GM12878 (cell line): ENCODE measurements around the gene CLASP1. TPM values are rescaled to one million over a fixed set of nuclear protein-coding genes. Genes with fewer than 3 reads are reported as not detected.

Source experiments
- ATAC-seq: fragments of 200-7000 bp; cut with Tn5 transposase; 3 replicates; pipeline ENCODE4 v1.9.1; 2020; ENCODE audit warnings: mild to moderate bottlenecking, moderate library complexity
- BruUV-seq: library from RNA; stranded (reverse); fragments of 400-500 nt; replicated peaks from 2 replicates; lab custom pipeline; 2021; lab: Mats Ljungman, UMichigan
- CTCF ChIA-PET: fragments of 300-600 bp; sonication (Branson Sonifier 250); formaldehyde crosslinking; extraction: SDS; loops from one replicate; lab custom pipeline; 2021; ENCODE audit warnings: inconsistent platforms; lab: Yijun Ruan, JAX
- POLR2A ChIA-PET: fragments of 350-600 bp; formaldehyde crosslinking; extraction: SDS; loops from one replicate; lab custom pipeline; 2021; ENCODE audit warnings: inconsistent platforms; lab: Charles Lee
- RAD21 ChIA-PET: fragments of 300-600 bp; sonication (Branson Sonifier 250); formaldehyde crosslinking; loops from one replicate; lab custom pipeline; 2023; ENCODE audit warnings: antibody characterized with exemption; ENCODE audit not compliant: unreplicated experiment; lab: Charles Lee
- SMC1A ChIA-PET: fragments of 300-600 bp; sonication (Branson Sonifier 250); formaldehyde crosslinking; loops from one replicate; lab custom pipeline; 2023; ENCODE audit not compliant: unreplicated experiment, uncharacterized antibody; lab: Charles Lee
- DNase-seq: peaks from one replicate; pipeline ENCODE4 v3.0.0-alpha.2; 2011; ENCODE audit warnings: low read depth, low spot score
- FAIRE-seq: peaks from 3 replicates; lab custom pipeline; 2011; peaks lifted over from hg19 to GRCh38; lab: Jason Lieb, UNC
- H2AFZ ChIP-seq: 2 replicates; pipeline ENCODE4 v1.6.0; 2011; ENCODE audit warnings: low read depth, low read length, control low read depth; ENCODE audit not compliant: control insufficient read depth
- H3K27ac ChIP-seq: 2 replicates; pipeline ENCODE4 v1.5.1; 2011; ENCODE audit warnings: control low read depth; ENCODE audit not compliant: control insufficient read depth, insufficient read depth
- H3K27me3 ChIP-seq, 2 experiments: replicated peaks in 1 of 2; 2 replicates each; pipeline versions ENCODE4 v1.6.0 to v1.6.1; 2011; ENCODE audit warnings: low read length in 1 of 2; ENCODE audit not compliant: control insufficient read depth in 2 of 2, insufficient read depth in 2 of 2
- H3K36me3 ChIP-seq, 2 experiments: 2 replicates each; pipeline ENCODE4 v1.5.1; 2011; ENCODE audit warnings: low read length in 1 of 2; ENCODE audit not compliant: control insufficient read depth in 2 of 2, insufficient read depth in 2 of 2
- H3K4me1 ChIP-seq: 2 replicates; pipeline ENCODE4 v1.6.1; 2011; ENCODE audit warnings: mild to moderate bottlenecking, low read length, moderate library complexity, mixed read lengths; ENCODE audit not compliant: control insufficient read depth, insufficient read depth
- H3K4me2 ChIP-seq: 2 replicates; pipeline ENCODE4 v1.6.0; 2011; ENCODE audit warnings: control low read depth; ENCODE audit not compliant: control insufficient read depth, insufficient read depth
- H3K4me3 ChIP-seq: fragments of 200-600 bp; sonication (generic); 2 replicates; pipeline ENCODE4 v1.5.1; 2016
- H3K79me2 ChIP-seq: 2 replicates; pipeline ENCODE4 v1.6.0; 2011; ENCODE audit warnings: low read length; ENCODE audit not compliant: control insufficient read depth, insufficient read depth
- H3K9ac ChIP-seq: 2 replicates; pipeline ENCODE4 v1.8.0; 2011; ENCODE audit warnings: low read length, control low read depth, mixed read lengths; ENCODE audit not compliant: control insufficient read depth, insufficient read depth
- H3K9me3 ChIP-seq: replicated peaks from 3 replicates; pipeline ENCODE4 v1.5.1; 2011; ENCODE audit warnings: mild to moderate bottlenecking, low read length; ENCODE audit not compliant: control insufficient read depth, insufficient read depth
- H4K20me1 ChIP-seq: 2 replicates; pipeline ENCODE4 v1.6.0; 2011; ENCODE audit not compliant: control insufficient read depth, insufficient read depth
- BCL3 ChIP-seq: IDR thresholded peaks from 2 replicates; pipeline ENCODE4 v1.6.1; 2011; ENCODE audit warnings: borderline replicate concordance, low read depth, mild to moderate bottlenecking, moderate library complexity, low read length; ENCODE audit not compliant: insufficient read depth, poor library complexity, severe bottlenecking
- E2F4 ChIP-seq: IDR thresholded peaks from 2 replicates; pipeline ENCODE4 v1.6.1; 2012; ENCODE audit warnings: low read depth, low read length, improper control_type of control experiment
- E4F1 ChIP-seq: fragments of 450-650 bp; IDR thresholded peaks from 2 replicates; pipeline ENCODE4 v1.6.1; 2018; ENCODE audit warnings: borderline replicate concordance, mild to moderate bottlenecking; ENCODE audit not compliant: partially characterized antibody
- HDAC6 ChIP-seq: fragments of 200-600 bp; sonication (generic); IDR thresholded peaks from one replicate; pipeline ENCODE4 v1.8.0; 2017; ENCODE audit warnings: antibody characterized with exemption; ENCODE audit not compliant: unreplicated experiment
- IKZF1 ChIP-seq: fragments of 450-650 bp; conservative IDR thresholded peaks from 2 replicates; pipeline ENCODE4 v1.6.1; 2017; ENCODE audit warnings: antibody characterized with exemption, mild to moderate bottlenecking
- MEF2A ChIP-seq: IDR thresholded peaks from 2 replicates; pipeline ENCODE4 v1.6.1; 2011; ENCODE audit warnings: low read depth, mild to moderate bottlenecking, low read length, moderate library complexity; ENCODE audit not compliant: insufficient read depth
- NKRF ChIP-seq: fragments of 450-650 bp; conservative IDR thresholded peaks from 2 replicates; pipeline ENCODE4 v1.6.1; 2017; ENCODE audit warnings: mild to moderate bottlenecking, moderate library complexity
- NR2F1 ChIP-seq: fragments of 450-650 bp; conservative IDR thresholded peaks from 2 replicates; pipeline ENCODE4 v1.6.1; 2017; ENCODE audit warnings: mild to moderate bottlenecking
- POLR2AphosphoS5 ChIP-seq: IDR thresholded peaks from 2 replicates; pipeline ENCODE4 v1.6.1; 2011; ENCODE audit warnings: mild to moderate bottlenecking, low read length, inconsistent platforms
- RELA ChIP-seq: fragments of 450-650 bp; IDR thresholded peaks from 2 replicates; pipeline ENCODE4 v1.8.0; 2014; ENCODE audit warnings: borderline replicate concordance; ENCODE audit not compliant: partially characterized antibody
- SIN3A ChIP-seq: IDR thresholded peaks from 2 replicates; pipeline ENCODE4 v1.6.1; 2012; ENCODE audit warnings: low read depth, low read length, improper control_type of control experiment
- SREBF1 ChIP-seq: IDR thresholded peaks from 2 replicates; pipeline ENCODE4 v1.6.1; 2012; ENCODE audit warnings: mild to moderate bottlenecking, low read length
- TBL1XR1 ChIP-seq: IDR thresholded peaks from 2 replicates; pipeline ENCODE4 v1.6.1; 2012; ENCODE audit warnings: low read depth, low read length, improper control_type of control experiment
- TCF12 ChIP-seq: IDR thresholded peaks from 2 replicates; pipeline ENCODE4 v1.6.1; 2011; ENCODE audit warnings: low read depth, mild to moderate bottlenecking, low read length
- WGBS: methylation state at CpG from one replicate; pipeline ENCODE4 v1.1.6; 2016; ENCODE audit warnings: low lambda C conversion rate; ENCODE audit not compliant: insufficient replicate concordance, insufficient coverage; ENCODE audit errors: missing lambda C conversion rate; 5-methylcytosine and 5-hydroxymethylcytosine counted together
- in situ Hi-C: fragments of 300-500 bp; cut with MboI; formaldehyde crosslinking; loops from 9 replicates; pipeline ENCODE4 v1.14.3; 2018; ENCODE audit warnings: mixed read lengths
- intact Hi-C: fragments of 100-400 bp; cut with micrococcal nuclease; formaldehyde crosslinking; loops from one replicate; pipeline ENCODE4 v1.14.2; 2022; ENCODE audit not compliant: unreplicated experiment
- polyA plus RNA-seq, 11 experiments: library from polyadenylated mRNA; depleted of rRNA in 4 of 11; unstranded in 6 of 11; stranded (reverse) in 5 of 11; fragments of >200 nt; fragmentation: Nextera tagmentation in 4 of 11; fragmentation: Illumina TruSeq in 1 of 11; extraction: Ambion mirVana in 4 of 11; extraction: Trizol in 1 of 11; gene quantifications; 1 replicate in 1 of 11; 2 replicates in 10 of 11; pipeline versions ENCODE4 v1.2.1 to v1.2.3, GENCODE V29; 2011 to 2016; ENCODE audit warnings: inconsistent platforms in 2 of 11, missing spikeins in 2 of 11, low read depth in 1 of 11
- total RNA-seq, 4 experiments: library from RNA; depleted of rRNA in 3 of 4; stranded (reverse); fragments of >200 nt in 3 of 4; fragmentation: Illumina TruSeq in 1 of 4; extraction: Trizol in 1 of 4; gene quantifications; 2 replicates each; pipeline versions ENCODE4 v1.2.1 to v1.2.3, GENCODE V29; 2013 to 2021

CLASP1 gene
- total and polyA plus RNA-seq, 10 of the 15 experiments (the other 5 are each of a cell fraction or from before 2014, with no cell fraction given) = 1.4 to 62.4 (median 32.9) TPM

- ATAC-seq (peak; percentile 52), FAIRE-seq (no peak), DNase-seq (no peak)
- RAD21 ChIA-PET = interaction anchor here (0.7 to 2.7 kb wide), 14 partner anchors 14 to 119 kb away, joined by 3 to 30 read pairs (median 4); partner anchors contain the start of gene RNU4ATAC
- intact Hi-C loops = loop anchor here (1.0 to 5.0 kb wide), 4 partner anchors 50 to 117 kb away; partner anchors contain the start of gene NIFK
- H3K9me3 ChIP-seq = no peaks in the 10 kb centered on the region
- peak overlapping the region; percentile 77 for H2AFZ ChIP-seq
- BruUV-seq = TSS peak; percentile 76
- CTCF ChIA-PET = interaction anchor here (0.9 to 3.9 kb wide), 8 partner anchors 14 to 117 kb away, joined by 3 to 18 read pairs (median 4); partner anchors contain the start of gene RNU4ATAC
- peak overlapping the region; percentile 98 for H3K4me3 ChIP-seq
- peaks cover 87% of the 10 kb centered on the region for H3K79me2 ChIP-seq
- H3K27ac ChIP-seq = peak overlapping the region; percentile 95
- H3K27me3 ChIP-seq = no peaks in the 10 kb centered on the region
- SMC1A ChIA-PET = interaction anchor here (0.6 to 2.4 kb wide), 20 partner anchors 8 to 246 kb away, joined by 3 to 13 read pairs (median 4); partner anchors contain the start of gene RNU4ATAC
- in situ Hi-C loops = no loop called here
- no peaks in the 10 kb centered on the region for H3K36me3 ChIP-seq
- H3K9ac ChIP-seq = peak overlapping the region; percentile 92
- H4K20me1 ChIP-seq = no peaks in the 10 kb centered on the region
- H3K4me2 ChIP-seq = peak overlapping the region; percentile 75
- WGBS = 1% methylated on average over 33 of the region's 41 CpGs
- H3K4me1 ChIP-seq = no peaks in the 10 kb centered on the region
- POLR2A ChIA-PET = interaction anchor here (0.7 to 1.5 kb wide), 13 partner anchors 8 to 120 kb away, joined by 3 to 14 read pairs (median 4); partner anchors contain the start of gene RNU4ATAC
- 0 out of 2 replicates have a peak, but pooled peaks have one; percentile 8 for TF ChIP-seq TCF12
- no peak for TF ChIP-seq RELA
- TF ChIP-seq SIN3A = peak; percentile 72
- 0 out of 2 replicates have a peak, but pooled peaks have one; percentile 35 for TF ChIP-seq NKRF
- 0 out of 2 replicates have a peak, but pooled peaks have one; percentile 29 for TF ChIP-seq IKZF1
- TF ChIP-seq NR2F1 = no peak
- no peak for TF ChIP-seq E2F4
- no peak for TF ChIP-seq E4F1
- no peak for TF ChIP-seq TBL1XR1
- TF ChIP-seq HDAC6 = no peak
- no peak for TF ChIP-seq BCL3
- no peak for TF ChIP-seq SREBF1
- 0 out of 2 replicates have a peak, but pooled peaks have one; percentile 55 for TF ChIP-seq MEF2A
- peak; percentile 65; the same call in 1 of the 2 replicates for TF ChIP-seq POLR2AphosphoS5
Observed at GRCh38 chr2:121648206-121649148, 785 bp downstream of the CLASP1 start.
